ENCODE results near the gene POLRMT. TPM values are rescaled to one million over a fixed set of nuclear protein-coding genes. Genes with fewer than 3 reads are reported as not detected.
A peak's percentile ranks its signal among the peaks of the same experiment; 100 is the strongest.

Gene POLRMT
- total RNA-seq, 3 donors from 2014 or later = 110 to 123 (median 119) TPM

- H3K4me3 Mint-ChIP-seq = no peak overlapping the region
- no peak for DNase-seq
- ATAC-seq = no peak
- H3K4me1 Mint-ChIP-seq (ENCODE audit: low read depth) = peaks cover 29% of the 10 kb centered on the region
- H3K36me3 Mint-ChIP-seq (ENCODE audit: insufficient read depth) = no peaks in the 10 kb centered on the region
- no peaks in the 10 kb centered on the region for H3K27me3 Mint-ChIP-seq (ENCODE audit: low read depth)
- no peaks in the 10 kb centered on the region for H3K9me3 Mint-ChIP-seq
Observed at GRCh38 chr19:575527-576506, 57.5 kb downstream of the POLRMT start.

DNA sequence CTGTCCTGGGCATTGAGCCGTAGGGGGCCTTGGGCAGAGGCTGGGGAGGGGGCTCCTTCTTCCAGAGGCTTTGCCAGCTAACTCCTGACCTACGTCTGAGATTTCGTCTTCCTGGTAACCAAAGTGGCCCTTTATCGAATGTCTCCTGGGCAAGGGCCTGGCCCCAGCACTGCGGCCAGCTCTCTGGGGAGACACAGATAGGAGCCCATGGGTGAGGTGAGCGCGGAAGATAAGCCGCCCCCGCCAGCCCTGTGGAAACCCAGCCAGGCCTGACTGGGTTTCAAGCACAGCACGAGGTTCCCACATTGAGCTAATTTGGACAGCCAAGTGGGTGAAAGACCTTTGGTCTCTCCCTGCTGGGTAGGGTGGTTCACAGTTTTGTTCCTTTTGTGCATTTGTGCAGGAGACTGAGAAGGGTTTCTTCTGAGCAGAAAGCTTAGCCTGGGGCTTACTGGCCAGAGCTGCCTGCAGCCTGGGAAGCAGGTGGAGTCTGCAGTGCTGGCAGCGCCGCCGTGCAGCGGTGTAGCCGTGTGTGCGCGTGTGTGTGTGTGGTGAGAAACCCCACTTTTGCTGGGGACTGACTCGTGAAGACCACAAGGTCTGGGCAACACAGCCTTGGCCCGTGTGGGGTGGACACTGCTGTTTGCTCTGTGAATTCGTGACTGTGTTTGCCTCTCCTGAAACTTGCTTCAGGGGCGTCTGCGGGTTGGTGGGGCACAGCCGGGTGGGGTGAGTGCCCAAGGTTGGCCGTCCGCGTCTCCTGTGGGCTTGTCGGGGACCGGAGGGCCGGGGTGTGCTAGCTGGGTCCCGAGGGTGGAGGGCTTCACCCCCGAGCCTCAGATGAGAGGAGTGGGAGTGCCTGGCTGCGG, 58.4 kb downstream of the POLRMT start:
- H3K27me3 Mint-ChIP-seq (ENCODE audit: low read depth) = no peaks in the 10 kb centered on the region
- H3K4me3 Mint-ChIP-seq = peak overlapping the region; percentile 61
- no peaks in the 10 kb centered on the region for H3K9me3 Mint-ChIP-seq
- no peak for DNase-seq
- H3K36me3 Mint-ChIP-seq (ENCODE audit: insufficient read depth) = no peaks in the 10 kb centered on the region
- ATAC-seq = no peak
- peaks cover 30% of the 10 kb centered on the region for H3K4me1 Mint-ChIP-seq (ENCODE audit: low read depth)

DNA sequence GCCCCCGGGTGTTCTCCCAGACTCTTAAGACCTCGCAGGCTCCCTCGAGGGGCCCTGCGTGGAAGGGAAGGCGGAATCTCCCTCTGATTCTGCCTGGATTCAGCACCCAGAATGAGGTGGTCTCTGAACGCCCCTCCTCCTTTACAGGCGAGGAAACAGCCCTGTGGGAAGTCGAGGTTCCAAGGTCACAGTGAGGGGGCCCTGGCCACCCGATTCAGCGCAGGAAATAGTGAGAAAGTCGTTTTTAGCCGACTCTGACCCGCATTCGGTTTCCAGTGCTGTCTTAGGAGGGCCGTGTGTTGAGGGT, 59.9 kb downstream of the POLRMT start:
- ATAC-seq (no peak), DNase-seq (no peak)
- Mint-ChIP-seq H3K4me1 (ENCODE audit: low read depth) (peaks cover 31% of the 10 kb centered on the region), H3K27me3 (ENCODE audit: low read depth) (no peaks in the 10 kb centered on the region), H3K9me3 (no peaks in the 10 kb centered on the region), H3K36me3 (ENCODE audit: insufficient read depth) (no peaks in the 10 kb centered on the region), H3K4me3 (peak overlapping the region; percentile 85)

GRCh38 chr19:572743-573518, 60.4 kb downstream of the POLRMT start:
- Mint-ChIP-seq H3K27me3 (ENCODE audit: low read depth) (no peaks in the 10 kb centered on the region), H3K36me3 (ENCODE audit: insufficient read depth) (no peaks in the 10 kb centered on the region), H3K9me3 (no peaks in the 10 kb centered on the region), H3K4me1 (ENCODE audit: low read depth) (peaks cover 31% of the 10 kb centered on the region), H3K4me3 (peak overlapping the region; percentile 85)
- DNase-seq (no peak), ATAC-seq (peak in 1 of 2 donors; percentile 29)

DNA sequence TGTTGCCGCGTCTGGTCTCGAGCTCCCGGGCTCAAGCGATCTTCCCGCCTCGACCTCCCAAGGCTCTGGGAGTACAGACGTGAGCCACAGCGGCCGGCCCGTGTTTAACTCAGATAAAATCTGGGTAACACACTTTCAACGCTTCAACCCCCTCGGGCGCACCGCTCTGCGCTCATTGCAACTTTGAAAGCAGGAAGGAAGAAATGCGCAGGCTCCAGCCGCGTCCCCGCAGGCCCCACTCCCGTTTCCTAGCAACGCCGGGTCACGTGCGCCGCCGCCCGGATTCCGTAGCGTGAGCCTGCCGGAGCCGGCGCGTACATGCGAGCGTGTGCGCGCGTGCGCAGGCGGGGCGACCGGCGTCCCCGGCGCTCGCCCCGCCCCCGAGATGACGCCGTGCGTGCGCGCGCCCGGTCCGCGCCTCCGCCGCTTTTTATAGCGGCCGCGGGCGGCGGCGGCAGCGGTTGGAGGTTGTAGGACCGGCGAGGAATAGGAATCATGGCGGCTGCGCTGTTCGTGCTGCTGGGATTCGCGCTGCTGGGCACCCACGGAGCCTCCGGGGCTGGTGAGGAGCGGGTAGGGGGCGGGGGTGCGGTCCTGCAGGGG, 61.1 kb downstream of the POLRMT start, which contains the start of gene BSG:
BSG (plus strand) TSS at position 457 of the 603 bp plus-strand sequence; CDS start at position 496, 39 bp downstream.
- H3K9me3 Mint-ChIP-seq = no peaks in the 10 kb centered on the region
- H3K36me3 Mint-ChIP-seq (ENCODE audit: insufficient read depth) = no peaks in the 10 kb centered on the region
- ATAC-seq = peak; percentile 88 to 89
- no peaks in the 10 kb centered on the region for H3K27me3 Mint-ChIP-seq (ENCODE audit: low read depth)
- DNase-seq = peak; percentile 97
- peaks cover 31% of the 10 kb centered on the region for H3K4me1 Mint-ChIP-seq (ENCODE audit: low read depth)
- H3K4me3 Mint-ChIP-seq = peak within 1 kb of the TSS; percentile 85

DNA sequence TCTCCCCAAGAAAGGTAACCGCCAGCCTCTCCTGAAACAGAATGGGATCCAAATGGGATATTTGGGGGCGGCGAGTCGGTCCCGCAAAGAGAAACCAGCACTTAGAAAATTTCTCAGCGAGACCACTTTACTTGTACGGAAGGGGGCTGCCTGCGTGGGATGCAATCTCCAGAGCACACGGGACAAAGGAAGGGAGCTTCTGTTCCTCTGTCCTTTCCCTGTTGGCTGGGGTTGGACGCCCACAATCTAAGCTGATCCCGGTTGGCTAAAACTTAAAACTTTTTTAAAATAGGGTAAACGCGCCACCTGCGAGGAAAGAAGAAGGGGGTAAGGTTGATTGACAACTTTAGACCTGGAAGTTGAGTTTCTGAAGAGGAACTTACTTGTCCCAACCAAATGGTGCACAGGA, 61.8 kb downstream of the POLRMT start:
- H3K4me1 Mint-ChIP-seq (ENCODE audit: low read depth) = peaks cover 28% of the 10 kb centered on the region
- ATAC-seq (no peak), DNase-seq (no peak)
- no peaks in the 10 kb centered on the region for H3K9me3 Mint-ChIP-seq
- peak overlapping the region; percentile 85 for H3K4me3 Mint-ChIP-seq
- no peaks in the 10 kb centered on the region for H3K36me3 Mint-ChIP-seq (ENCODE audit: insufficient read depth)
- no peaks in the 10 kb centered on the region for H3K27me3 Mint-ChIP-seq (ENCODE audit: low read depth)

GRCh38 chr19:570937-571565, 62.3 kb downstream of the POLRMT start:
- ATAC-seq = no peak
- no peak for DNase-seq
- Mint-ChIP-seq H3K27me3 (ENCODE audit: low read depth) (no peaks in the 10 kb centered on the region), H3K9me3 (no peaks in the 10 kb centered on the region), H3K4me3 (peak overlapping the region; percentile 85), H3K36me3 (ENCODE audit: insufficient read depth) (no peaks in the 10 kb centered on the region), H3K4me1 (ENCODE audit: low read depth) (peaks cover 27% of the 10 kb centered on the region)

GRCh38 chr19:570251-570686, 63.1 kb downstream of the POLRMT start:
- no peaks in the 10 kb centered on the region for H3K27me3 Mint-ChIP-seq (ENCODE audit: low read depth)
- no peak overlapping the region for H3K4me3 Mint-ChIP-seq
- no peak for DNase-seq
- H3K9me3 Mint-ChIP-seq = no peaks in the 10 kb centered on the region
- H3K4me1 Mint-ChIP-seq (ENCODE audit: low read depth) = peaks cover 27% of the 10 kb centered on the region
- ATAC-seq = no peak
- no peaks in the 10 kb centered on the region for H3K36me3 Mint-ChIP-seq (ENCODE audit: insufficient read depth)

DNA sequence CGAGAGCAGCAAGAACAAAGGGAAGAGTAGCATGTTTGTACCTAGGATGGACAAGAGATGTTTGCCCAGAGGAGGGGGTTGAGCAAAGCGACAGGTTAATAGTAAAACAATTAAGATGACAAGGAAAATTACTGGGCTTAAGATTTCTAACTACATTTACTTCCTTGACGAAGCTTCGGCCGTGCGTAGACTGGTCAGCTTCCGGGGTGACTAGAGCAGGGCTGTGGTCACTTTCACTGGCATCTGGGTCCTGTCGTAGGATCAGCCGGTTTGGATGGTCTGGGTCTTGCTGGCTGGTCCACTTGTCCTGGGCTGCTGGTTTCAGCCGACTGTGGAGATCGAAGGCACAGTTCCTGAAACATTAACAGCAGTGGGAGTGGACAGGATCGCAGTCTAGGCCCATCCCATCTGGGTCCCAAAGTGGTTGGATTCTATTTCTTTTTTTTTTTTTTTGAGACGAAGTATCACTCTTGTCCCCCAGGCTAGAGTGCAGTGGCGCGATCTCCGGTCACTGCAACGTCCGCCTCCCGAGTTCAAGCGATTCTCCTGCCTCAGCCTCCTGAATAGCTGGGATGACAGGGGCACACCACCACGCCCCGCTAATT, 65.9 kb downstream of the POLRMT start:
- no peaks in the 10 kb centered on the region for H3K9me3 Mint-ChIP-seq
- DNase-seq = no peak
- H3K4me1 Mint-ChIP-seq (ENCODE audit: low read depth) = peaks cover 11% of the 10 kb centered on the region
- H3K4me3 Mint-ChIP-seq = no peak overlapping the region
- no peaks in the 10 kb centered on the region for H3K27me3 Mint-ChIP-seq (ENCODE audit: low read depth)
- H3K36me3 Mint-ChIP-seq (ENCODE audit: insufficient read depth) = no peaks in the 10 kb centered on the region
- no peak for ATAC-seq

Other genes with a start within 250 kb of the POLRMT start
- under 1 TPM in 2 of 3 donors, not detected in 1; 0.11 to 0.14 TPM for gene C2CD4C, start 224.4 kb downstream of the POLRMT start, total RNA-seq
- gene SHC2, start 172.5 kb downstream of the POLRMT start, total RNA-seq = under 1 TPM; 0.16 to 0.33 (median 0.26) TPM
- gene MADCAM1, start 137.1 kb downstream of the POLRMT start, total RNA-seq = under 1 TPM; 0.18 to 0.26 (median 0.19) TPM
- gene TPGS1, start 126.0 kb downstream of the POLRMT start, total RNA-seq = 10 to 100 TPM; 21.9 to 22.8 (median 22.6) TPM
- gene CDC34, start 101.8 kb downstream of the POLRMT start, total RNA-seq = 10 to 100 TPM; 42.1 to 48.7 (median 45.7) TPM
- gene GZMM, start 89.5 kb downstream of the POLRMT start, total RNA-seq = 10 to 100 TPM; 53.2 to 71.8 (median 65.8) TPM
- gene BSG, start 60.9 kb downstream of the POLRMT start, total RNA-seq = 100 to 1,000 TPM; 241 to 277 (median 250) TPM
- gene HCN2, start 43.7 kb downstream of the POLRMT start, total RNA-seq = under 1 TPM; 0.20 to 0.24 (median 0.22) TPM
- not detected for gene FGF22, start 6.3 kb upstream of the POLRMT start, total RNA-seq
- 100 to 1,000 TPM; 144 to 162 (median 147) TPM for gene RNF126, start 29.7 kb upstream of the POLRMT start, total RNA-seq
- gene FSTL3, start 42.9 kb upstream of the POLRMT start, total RNA-seq = 1 to 10 TPM; 8.0 to 9.9 (median 8.3) TPM
- under 1 TPM in 2 of 3 donors, not detected in 1; 0.87 to 0.94 TPM for gene PRSS57, start 61.9 kb upstream of the POLRMT start, total RNA-seq
- gene PALM, start 75.4 kb upstream of the POLRMT start, total RNA-seq = under 1 TPM; 0.26 to 0.61 (median 0.27) TPM
- gene MISP, start 117.6 kb upstream of the POLRMT start, total RNA-seq = under 1 TPM in 1 of 3 donors, not detected in 2; 0.08 TPM
- gene PTBP1, start 163.9 kb upstream of the POLRMT start, total RNA-seq = 1,000 to 10,000 TPM; 1,071 to 1,170 (median 1,104) TPM
- under 1 TPM in 1 of 3 donors, not detected in 2; 0.24 TPM for gene PLPPR3, start 188.4 kb upstream of the POLRMT start, total RNA-seq
- gene AZU1, start 194.3 kb upstream of the POLRMT start, total RNA-seq = not detected
- gene PRTN3, start 207.5 kb upstream of the POLRMT start, total RNA-seq = not detected
- gene ELANE, start 218.8 kb upstream of the POLRMT start, total RNA-seq = not detected
- gene CFD, start 226.1 kb upstream of the POLRMT start, total RNA-seq = 1 to 10 TPM in 2 of 3 donors, under 1 TPM in 1; 0.49 to 1.9 (median 1.1) TPM